IPS-NIHi7 (cell line): ENCODE data around the gene GBA2.

Experiments
- DNase-seq: peaks from one replicate; pipeline ENCODE4 v3.0.0; 2012; ENCODE audit warnings: mixed read lengths; ENCODE audit errors: extremely low spot score

Gene GBA2

DNA sequence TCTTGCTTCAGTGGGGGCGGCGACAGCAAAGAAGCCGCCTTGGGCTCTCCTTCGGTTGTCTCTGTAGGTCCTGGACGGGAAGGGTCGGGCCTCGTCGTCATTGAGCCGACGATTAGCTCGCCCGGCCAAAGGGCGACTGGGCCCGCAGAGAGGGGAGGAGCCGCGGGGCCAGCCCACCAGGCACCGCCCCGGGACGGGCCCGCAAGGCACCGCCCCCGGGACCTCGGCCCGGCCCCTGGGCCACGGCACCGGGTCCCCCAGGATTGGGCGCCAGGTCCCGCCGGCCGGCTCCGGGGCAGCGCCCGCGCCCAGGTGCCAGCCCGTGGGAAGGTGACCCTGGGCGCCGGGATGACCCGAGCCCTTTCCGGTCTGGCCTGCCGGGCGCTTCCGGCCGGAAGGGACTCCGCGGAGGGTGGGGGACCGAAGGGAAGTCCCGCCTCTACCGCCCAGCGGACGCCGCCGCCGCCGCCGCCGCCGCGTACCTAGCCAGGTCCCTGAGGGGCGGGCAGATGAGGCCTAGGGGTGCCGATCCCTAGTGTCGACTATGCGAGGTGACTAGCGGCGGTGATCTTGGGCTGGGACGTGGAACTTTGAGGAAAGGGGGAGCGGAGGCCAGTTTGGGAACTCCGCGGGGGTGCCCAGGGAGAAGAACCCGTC lies at the start of gene GBA2, which contains the start of gene RGP1:
GBA2 (minus strand) TSS at position 371 of the 657 bp plus-strand sequence. CDS start 524 bp downstream, outside the sequence.
RGP1 (plus strand) TSS at position 430 of the 657 bp plus-strand sequence. CDS start 469 bp downstream, outside the sequence.
- peak; percentile 81 for DNase-seq

DNA sequence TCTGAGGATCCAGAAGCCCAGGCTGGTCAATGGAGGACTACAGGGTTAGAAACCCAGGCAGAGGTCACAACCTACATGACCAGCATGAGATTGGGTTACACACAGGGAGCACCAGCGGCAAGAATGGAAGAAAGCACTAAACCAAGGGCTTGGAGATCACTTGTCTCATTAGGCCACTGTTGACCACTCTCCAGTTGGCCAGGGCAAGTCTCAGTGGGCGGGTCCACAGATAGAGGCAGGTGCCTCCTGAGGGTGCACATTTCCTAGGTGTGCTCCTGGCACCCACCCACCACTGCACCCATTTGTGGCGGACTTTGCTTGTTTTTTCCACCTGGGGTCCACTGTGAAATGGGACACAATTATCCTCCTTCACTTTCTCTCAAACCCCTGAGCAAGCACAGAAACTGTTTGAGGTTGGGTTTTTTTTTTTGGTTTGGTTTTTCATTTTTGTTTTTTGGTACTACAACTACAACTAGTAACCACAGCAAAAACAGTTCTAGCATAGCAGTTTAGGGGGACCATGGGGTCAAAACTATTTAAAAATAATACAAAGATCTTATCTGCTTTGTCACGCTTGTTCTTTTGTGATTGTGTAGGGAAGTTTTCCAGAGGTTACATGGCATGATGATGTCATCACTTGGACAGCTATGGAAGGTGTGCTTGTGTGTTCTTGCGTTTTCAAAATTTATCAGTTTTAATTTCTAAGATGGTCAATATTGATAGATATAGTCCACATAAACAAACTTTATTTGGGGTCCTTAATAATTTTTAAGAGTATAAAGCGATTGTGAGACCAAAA lies 48.5 kb upstream of the GBA2 start:
- no peak for DNase-seq

DNA sequence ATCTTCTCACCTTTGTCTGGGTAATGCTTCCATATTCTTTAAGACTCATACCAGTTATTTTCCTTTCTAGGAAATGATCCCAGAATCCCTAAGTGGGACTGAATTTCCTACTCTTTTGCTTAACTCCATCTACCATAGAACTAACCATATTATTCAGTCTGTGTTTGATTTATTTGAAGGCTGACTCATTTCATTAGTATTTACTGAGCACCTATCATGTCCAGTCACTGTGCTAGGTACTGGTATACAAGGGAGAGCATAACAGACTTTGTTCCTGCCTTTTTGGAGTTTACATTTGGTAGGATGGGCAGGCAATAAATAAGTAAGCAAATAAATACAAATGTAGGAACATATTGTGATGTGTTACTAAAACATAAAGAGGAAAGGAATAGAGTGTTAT lies 46.7 kb upstream of the GBA2 start:
- DNase-seq = no peak

DNA sequence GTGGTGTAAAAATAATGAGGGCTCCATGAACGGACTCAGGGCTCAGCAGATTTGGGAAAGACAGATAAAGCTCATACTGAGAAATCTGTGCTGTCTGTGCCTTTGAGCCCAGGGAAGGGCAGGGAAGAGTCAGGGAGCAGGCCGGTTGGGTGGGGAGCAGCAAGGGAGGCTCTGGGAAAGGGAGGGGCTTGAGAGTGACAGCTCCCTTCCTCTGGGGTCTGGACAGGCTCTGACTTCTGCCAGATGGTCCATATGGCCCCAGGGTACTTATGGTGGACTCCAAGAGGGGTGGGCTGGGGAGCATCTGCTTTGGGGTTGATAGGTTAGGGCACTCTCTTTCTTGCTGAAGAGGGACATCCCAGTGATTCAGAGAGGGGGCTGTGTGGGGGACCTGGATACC lies 44.4 kb upstream of the GBA2 start:
- no peak for DNase-seq

DNA sequence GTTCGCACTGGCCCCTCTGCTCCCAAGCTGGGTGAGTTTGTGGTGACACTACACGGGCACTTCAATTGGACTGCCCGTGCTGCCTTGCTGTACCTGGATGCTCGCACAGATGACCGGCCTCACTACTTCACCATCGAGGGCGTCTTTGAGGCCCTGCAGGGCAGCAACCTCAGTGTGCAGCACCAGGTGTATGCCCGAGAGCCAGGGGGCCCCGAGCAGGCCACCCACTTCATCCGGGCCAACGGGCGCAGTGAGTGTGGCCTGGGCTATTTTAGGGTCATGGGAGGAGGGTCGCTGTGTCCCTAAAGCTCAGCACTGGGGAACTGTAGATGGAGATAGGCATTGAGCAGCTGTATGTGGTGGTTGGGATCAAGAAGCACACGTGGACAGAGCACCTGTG lies 43.8 kb upstream of the GBA2 start:
- no peak for DNase-seq

DNA sequence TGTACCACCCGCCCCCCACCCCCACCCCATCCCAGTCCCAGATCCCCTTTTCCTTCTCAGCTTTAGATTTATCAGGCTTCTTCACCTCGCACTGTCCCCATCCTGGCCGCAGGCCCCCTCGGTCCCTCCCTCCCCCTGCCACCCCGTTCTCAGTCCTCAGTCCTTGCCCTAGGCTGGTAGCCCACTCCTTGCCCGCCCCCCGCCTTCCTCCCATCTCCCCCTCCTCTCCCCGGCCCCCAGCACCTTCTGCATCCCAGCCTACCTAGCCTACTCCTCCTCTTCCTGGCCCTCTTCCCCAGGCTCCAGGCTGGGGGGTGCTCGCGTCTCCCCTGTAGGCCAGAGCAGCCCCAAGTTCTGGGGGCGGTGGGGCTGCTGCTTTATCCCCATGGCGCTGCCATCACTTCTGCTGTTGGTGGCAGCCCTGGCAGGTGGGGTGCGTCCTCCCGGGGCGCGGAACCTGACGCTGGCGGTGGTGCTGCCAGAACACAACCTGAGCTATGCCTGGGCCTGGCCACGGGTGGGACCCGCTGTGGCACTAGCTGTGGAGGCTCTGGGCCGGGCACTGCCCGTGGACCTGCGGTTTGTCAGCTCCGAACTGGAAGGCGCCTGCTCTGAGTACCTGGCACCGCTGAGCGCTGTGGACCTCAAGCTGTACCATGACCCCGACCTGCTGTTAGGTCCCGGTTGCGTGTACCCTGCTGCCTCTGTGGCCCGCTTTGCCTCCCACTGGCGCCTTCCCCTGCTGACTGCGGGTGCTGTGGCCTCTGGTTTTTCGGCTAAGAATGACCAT lies 43.2 kb upstream of the GBA2 start:
- no peak for DNase-seq

DNA sequence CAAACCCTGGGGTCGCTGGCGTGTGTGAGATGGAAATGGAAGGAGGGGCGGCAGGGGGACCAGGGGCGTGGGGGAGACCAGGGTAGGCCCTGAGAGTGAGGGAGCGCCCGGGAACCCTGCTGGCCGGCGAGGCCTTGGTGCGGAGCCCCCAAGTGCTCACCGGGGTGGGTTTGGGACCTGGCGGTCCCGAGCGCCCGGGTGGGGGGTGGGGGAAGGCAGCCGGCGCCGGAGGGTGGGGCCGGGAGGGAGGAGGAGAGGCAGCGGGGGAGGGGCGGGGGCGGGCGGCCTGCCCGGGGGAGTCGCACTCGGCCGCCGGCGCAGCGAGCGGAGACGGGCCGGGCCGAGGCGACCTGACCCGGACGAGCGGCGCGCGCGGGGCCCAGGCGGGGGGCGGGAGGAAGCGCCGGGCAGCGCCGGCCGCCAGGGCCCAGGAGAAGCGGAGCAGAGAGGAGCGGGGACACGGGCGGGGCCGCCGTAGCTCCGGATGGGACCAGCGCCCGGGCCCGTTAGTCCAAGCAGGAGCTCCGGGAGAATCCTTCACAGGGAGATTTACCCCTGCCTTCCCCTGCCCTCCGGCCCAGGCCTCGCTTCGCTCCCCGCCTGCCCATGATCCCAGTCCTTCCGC lies 42.4 kb upstream of the GBA2 start, which contains the start of gene NPR2:
NPR2 (plus strand) TSS at position 295 of the 625 bp plus-strand sequence. CDS start 818 bp downstream, outside the sequence.
- peak; percentile 68 for DNase-seq

DNA sequence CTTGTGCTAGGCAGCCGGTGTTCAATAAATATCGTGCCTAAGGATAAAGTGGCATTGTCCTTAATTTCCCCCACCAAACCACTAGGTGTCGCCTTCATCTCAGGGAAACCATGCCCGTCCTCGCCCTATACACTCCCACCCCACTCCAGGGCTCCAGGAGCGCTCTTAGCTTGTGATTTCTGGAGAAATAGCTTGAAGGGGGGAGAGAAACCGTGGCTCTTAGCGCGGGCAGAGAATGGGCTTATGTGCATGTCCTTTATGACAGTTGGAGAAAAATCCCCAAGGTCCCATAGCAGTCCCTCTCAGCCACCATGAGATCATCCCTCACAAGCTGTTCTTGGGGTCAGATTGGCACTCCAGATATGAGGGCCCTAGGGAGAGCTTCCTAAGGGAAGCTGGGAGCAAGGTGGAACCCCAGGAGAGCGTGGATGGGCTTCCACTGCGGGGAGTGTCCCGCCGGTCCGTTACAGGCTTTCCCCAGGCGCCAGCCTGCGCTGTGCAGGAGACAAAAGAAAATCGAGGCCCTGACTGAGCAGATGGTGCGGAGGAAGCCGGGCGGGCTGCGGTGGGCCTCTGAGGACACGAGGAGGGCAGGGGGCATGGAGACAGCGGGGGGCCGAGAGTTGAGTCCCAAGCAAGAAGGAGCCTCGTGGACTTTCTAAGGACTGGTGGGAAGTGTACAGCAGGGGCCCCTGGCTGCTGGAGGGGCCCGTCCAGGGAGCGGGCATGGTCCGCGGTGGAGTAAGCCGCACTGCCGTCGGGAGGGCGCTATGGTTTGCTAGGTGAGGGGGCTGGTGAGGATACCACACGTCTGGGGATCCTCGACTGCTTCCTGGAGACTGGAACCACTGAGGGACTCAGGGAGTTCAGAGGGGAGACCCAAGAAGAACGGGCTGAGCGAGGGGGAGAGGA lies 41.6 kb upstream of the GBA2 start:
- DNase-seq = peak; percentile 90

DNA sequence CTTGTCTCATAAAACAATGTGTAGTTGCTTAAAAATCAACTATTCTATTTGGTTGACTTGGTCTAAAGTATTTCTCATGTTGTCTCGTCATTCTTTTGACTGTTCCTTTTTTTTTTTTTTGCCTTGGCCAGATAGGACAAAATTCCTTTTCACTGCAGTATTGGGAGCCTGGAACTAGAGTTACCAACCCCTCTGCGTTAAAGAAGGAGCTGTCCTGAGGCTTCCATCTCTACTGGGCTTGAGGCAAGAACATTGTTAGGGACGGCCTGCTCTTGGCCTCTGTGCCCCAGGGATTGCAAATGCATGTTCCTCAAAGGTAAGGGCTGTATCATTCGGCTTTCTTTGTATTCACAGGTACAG lies 41.0 kb upstream of the GBA2 start:
- DNase-seq = no peak

DNA sequence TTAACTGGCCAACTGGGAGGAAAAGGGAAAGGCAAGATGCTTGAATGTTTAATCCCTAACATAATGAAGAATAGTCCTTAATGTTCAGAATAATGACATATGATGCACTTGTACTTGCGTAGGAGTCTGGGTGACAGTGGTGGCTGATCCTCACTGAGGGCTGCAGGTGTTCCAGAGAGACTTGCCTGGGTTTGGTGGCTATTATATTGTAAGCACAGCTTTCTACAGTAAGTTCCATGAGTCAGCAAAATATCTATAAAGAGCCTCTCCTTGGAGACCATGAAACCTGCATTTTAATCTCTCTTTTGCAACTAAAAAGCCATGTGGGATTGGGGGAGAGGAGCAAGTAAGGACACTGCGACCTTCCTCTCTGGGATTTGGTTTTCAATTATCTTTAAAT lies 40.5 kb upstream of the GBA2 start:
- no peak for DNase-seq

DNA sequence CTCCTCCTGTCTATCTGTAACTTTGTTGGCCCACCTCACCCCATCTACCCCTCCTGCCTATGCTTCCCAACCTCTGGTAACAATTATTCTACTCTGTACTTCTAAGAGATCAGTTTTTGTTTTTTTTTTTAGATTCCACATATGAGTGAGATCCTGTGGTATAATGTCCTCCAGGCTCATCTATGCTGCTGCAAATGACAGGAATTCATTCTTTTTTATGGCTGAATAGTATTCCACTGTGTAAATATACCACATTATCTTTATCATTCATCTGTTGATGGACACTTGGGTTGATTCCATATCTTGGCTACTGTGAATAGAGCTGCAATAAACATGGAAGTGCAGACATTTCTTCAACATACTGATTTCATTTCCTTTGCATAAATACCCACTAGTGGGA lies 34.4 kb upstream of the GBA2 start:
- DNase-seq = no peak

DNA sequence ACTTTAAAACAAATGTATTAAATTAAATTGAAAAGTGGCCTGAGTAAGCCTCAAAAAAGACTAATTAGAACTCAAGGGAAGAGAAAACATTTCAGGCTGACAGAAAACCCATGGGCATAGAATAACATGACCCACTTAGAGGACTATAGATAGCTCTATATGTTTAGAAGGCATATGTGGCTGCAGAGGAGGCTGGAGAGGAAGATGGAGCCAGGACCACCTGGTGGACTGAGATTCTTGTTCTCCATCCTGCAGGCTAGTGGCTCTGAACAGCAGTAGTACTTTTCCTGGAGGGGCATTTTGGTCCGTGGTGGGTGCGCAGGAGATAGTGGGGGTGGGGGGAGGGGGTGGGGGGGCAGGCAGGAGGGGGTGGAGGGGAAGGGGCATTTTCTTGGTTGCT lies 32.0 kb upstream of the GBA2 start:
- no peak for DNase-seq

DNA sequence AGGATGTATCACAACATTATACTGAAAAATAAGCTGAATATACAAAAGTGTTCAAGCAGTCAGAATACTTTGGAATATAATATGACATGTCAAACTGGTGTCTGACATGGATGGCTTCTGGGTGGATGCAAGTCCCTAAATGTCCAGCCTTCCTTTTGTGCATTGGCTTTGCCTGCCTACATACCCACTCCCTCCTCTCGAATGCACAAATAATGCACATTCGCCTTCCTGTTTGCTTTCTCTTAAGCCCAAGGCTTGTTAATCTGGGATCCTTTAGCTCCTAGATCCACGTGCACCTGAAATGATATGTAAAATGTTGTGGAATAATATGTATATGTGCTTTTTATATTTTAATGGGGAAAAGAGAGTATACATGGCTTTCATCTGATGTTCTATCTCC lies 29.5 kb upstream of the GBA2 start:
- no peak for DNase-seq

DNA sequence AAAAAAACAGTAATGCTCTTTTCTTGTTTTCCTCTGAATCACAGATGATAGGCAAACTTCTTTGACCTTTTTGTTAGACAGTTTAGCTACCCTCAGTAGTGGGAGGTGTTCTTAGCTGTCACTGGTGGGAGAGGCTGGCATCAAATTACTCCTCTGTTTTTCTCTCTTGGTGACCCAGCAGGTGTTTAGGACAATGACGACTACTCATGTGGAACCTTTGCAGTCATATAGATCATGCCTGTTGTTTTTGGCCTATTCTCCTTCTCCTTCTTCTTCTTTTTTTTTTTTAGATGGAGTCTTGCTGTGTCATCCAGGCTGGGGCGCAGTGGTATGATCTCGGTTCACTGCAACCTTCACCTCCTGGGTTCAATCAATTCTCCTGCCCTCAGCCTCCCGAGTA lies 27.0 kb upstream of the GBA2 start:
- no peak for DNase-seq

DNA sequence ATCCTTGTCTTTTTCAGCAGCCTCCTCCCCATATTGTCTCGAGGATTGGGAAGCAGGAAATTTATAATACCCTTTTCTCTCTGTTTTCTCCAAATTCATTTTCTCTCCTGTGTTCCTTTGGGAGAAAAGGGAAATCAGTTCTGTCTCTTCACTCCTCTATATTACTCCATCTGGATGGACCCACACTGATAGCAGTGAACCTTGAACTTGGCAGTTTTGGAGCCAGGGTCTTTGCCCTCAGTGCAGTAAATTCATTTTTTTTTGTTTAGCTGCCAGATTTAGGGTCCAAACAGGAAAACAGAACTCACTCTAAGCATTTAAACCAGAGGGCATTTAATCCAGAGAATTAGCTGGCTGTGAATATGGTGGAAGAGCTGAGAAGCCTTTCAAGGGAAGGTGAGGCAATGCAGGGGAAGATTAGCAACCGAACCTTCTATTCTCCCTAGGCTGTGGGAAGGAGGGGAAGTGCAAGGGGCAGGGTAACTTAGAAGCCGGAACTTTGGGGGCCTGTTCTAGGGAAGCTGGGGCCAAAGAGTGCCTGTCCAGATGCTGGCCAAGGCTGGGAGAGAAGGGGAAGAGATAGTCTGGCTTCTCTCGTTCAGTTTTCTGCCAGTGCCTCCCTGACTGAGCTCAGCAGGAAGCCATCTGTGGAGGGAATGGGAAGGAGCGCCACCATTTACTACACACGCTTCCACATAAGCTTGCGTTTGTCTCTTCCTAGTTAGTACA lies 26.0 kb upstream of the GBA2 start:
- peak; percentile 20 for DNase-seq

DNA sequence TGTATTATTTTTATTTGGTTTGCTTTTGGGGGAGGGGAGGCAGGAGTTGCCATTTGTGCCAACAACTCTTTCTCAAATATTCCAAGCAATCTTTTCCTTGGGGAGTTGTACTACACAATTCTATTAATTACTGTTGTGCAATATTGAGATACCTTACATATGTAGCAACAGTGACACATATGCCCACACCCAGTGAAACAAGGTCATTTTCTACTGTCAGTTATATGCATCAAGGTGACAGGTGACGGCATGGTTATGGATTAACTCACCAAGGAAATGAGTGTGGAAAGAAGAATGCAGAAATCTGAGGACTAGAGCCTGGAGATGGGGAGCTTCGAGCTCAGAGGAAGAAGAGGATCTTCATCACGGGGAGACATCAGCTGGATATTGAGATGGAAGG lies 22.9 kb upstream of the GBA2 start:
- DNase-seq = no peak

DNA sequence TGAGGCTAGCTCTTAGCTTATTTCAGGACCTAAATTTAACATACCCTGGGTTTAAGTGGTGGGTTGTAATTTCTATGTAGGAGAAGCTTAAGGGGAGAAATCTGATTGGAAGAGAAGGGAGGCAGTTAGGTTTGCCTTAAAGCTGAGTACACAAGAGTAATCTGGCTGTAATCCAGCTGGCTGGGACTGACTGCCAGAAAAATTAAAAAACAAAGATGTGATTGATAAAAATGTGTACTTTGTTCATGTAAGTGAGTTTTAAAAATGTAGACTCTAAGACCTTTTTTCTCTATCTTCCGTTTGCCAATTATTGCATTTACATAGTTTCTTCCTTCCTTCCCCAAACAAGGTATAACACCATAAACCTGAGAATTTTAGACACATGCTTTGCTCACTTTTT lies 22.5 kb upstream of the GBA2 start:
- no peak for DNase-seq

DNA sequence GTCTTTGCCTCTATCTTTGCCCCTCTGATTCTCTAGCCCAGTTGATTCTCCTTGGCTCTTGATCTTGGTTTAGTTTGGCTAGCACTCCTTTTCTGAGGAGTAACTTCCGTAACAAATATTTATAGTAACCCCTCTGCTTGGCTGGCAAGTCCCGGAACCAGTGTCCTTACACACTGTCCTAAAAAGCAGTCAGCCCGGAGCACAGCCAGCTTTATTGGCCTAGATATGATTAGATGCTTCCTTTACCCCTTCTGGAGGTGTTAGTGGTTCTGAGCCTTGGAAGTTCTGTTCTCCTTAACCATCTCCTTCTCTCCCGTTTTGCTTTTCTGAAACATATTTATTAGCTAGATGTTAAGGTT lies 22.0 kb upstream of the GBA2 start:
- DNase-seq = no peak

DNA sequence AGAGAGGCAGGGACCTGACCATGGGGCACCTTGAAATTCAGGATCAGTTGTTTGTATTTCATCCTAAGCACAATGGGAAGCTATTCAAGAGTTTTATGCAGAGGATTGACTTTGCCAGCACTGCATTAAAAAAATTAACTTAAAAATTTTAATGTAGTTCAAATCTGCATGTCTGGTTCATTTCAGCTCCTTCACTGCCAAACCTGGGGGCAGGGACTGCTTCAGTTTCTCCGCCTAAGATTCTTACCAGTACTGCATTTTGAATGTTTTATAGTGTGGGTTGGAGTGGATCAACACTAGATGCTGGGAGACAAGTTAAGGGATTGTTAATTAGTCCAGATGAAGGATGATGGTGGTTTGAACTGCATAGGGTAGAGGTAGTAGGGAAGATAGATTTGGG lies 20.7 kb upstream of the GBA2 start:
- DNase-seq = no peak

DNA sequence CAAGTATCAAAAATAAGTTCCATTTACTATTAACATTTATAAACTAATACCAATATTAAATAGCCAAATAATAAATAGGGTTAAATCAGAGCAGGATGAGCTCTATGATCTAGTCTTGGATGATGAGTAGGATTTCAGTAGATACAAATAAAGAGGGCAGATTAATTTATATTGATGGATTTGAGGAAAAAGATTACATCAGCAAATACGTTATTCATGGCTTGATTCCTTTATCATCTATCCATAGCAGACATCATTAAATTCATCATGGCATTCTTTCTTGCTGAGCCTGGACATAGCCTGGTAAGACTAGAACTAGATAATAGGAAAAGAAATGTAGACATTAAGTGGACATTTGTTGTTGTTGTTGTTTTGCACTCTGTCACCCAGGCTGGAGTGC lies 18.4 kb upstream of the GBA2 start:
- no peak for DNase-seq
